Nephron (organoid): ENCODE results near the gene ALPI.
"Not testable (repeated sequence)": the region's sequence is repeated elsewhere in the genome, so short reads cannot be mapped to it uniquely, and the experiment has no call there.

ENCODE experiments used
- H3K27ac Mint-ChIP-seq, 3 experiments: 2 replicates each; pipeline ENCODE4 v1.8.0; 2020; ENCODE audit warnings: mixed read lengths in 3 of 3, mild to moderate bottlenecking in 2 of 3, moderate library complexity in 1 of 3
- H3K27me3 Mint-ChIP-seq: 2 replicates; pipeline ENCODE4 v1.8.0; 2021; ENCODE audit warnings: low read depth, mild to moderate bottlenecking, moderate library complexity, mixed read lengths
- H3K36me3 Mint-ChIP-seq: 2 replicates; pipeline ENCODE4 v1.8.0; 2020; ENCODE audit warnings: low read depth, mixed read lengths
- H3K4me1 Mint-ChIP-seq: 2 replicates; pipeline ENCODE4 v1.8.0; 2020; ENCODE audit warnings: mixed read lengths
- H3K4me3 Mint-ChIP-seq, 3 experiments: 2 replicates each; pipeline ENCODE4 v1.8.0; 2020; ENCODE audit warnings: mild to moderate bottlenecking in 3 of 3, mixed read lengths in 3 of 3, moderate library complexity in 2 of 3
- H3K9me3 Mint-ChIP-seq: 2 replicates; pipeline ENCODE4 v1.8.0; 2020; ENCODE audit warnings: mixed read lengths
- CTCF ChIP-seq, 3 experiments: fragments of 200-600 bp; sonication (generic); IDR thresholded peaks; one replicate each; pipeline ENCODE4 v1.5.0; 2021; ENCODE audit warnings: antibody characterized with exemption in 3 of 3; ENCODE audit not compliant: unreplicated experiment in 3 of 3

The ALPI gene

GRCh38 chr2:232440220-232441018 lies 15.5 kb upstream of the ALPI start:
- peaks cover 34% of the 10 kb centered on the region for H3K27me3 Mint-ChIP-seq
- H3K4me1 Mint-ChIP-seq, H3K36me3 Mint-ChIP-seq, H3K4me3 Mint-ChIP-seq, H3K27ac Mint-ChIP-seq, H3K9me3 Mint-ChIP-seq: not testable (repeated sequence)
- peak; percentile 85 to 88 (median 86) for TF ChIP-seq CTCF (IDR thresholded peaks at IDR 0.05; ENCODE audit: unreplicated experiment in 3 of 3)

- Mint-ChIP-seq H3K4me1 (no peaks in the 10 kb centered on the region), H3K4me3 (no peak overlapping the region), H3K27ac (no peak overlapping the region), H3K36me3 (no peaks in the 10 kb centered on the region), H3K9me3 (no peaks in the 10 kb centered on the region), H3K27me3 (peaks cover 27% of the 10 kb centered on the region)
- TF ChIP-seq CTCF (IDR thresholded peaks at IDR 0.05; ENCODE audit: unreplicated experiment in 3 of 3), result no peak
Observed at GRCh38 chr2:232441147-232441651, 14.8 kb upstream of the ALPI start.

GRCh38 chr2:232441922-232442321 lies 14.0 kb upstream of the ALPI start:
- H3K27ac Mint-ChIP-seq, H3K36me3 Mint-ChIP-seq, H3K4me3 Mint-ChIP-seq, H3K9me3 Mint-ChIP-seq, H3K4me1 Mint-ChIP-seq: not testable (repeated sequence)
- peaks cover 27% of the 10 kb centered on the region for H3K27me3 Mint-ChIP-seq

GRCh38 chr2:232442431-232442830 lies 13.5 kb upstream of the ALPI start:
- H3K9me3 Mint-ChIP-seq, H3K4me1 Mint-ChIP-seq: not testable (repeated sequence)

GRCh38 chr2:232443047-232443446 lies 12.9 kb upstream of the ALPI start:
- H3K4me3 Mint-ChIP-seq, H3K9me3 Mint-ChIP-seq, H3K4me1 Mint-ChIP-seq, H3K36me3 Mint-ChIP-seq, H3K27ac Mint-ChIP-seq: not testable (repeated sequence)
- peaks cover 17% of the 10 kb centered on the region for H3K27me3 Mint-ChIP-seq

More at GRCh38 chr2:232442431-232442830, 13.5 kb upstream of the ALPI start:
- H3K27me3 Mint-ChIP-seq, result peaks cover 22% of the 10 kb centered on the region
- not testable (repeated sequence) for H3K36me3 Mint-ChIP-seq, H3K4me3 Mint-ChIP-seq, H3K27ac Mint-ChIP-seq

GRCh38 chr2:232443669-232444408 lies 12.1 kb upstream of the ALPI start:
- Mint-ChIP-seq H3K27me3 (peaks cover 13% of the 10 kb centered on the region), H3K4me1 (peaks cover 14% of the 10 kb centered on the region)
- H3K36me3 Mint-ChIP-seq, H3K9me3 Mint-ChIP-seq, H3K27ac Mint-ChIP-seq, H3K4me3 Mint-ChIP-seq: not testable (repeated sequence)

- Mint-ChIP-seq H3K4me1 (peaks cover 14% of the 10 kb centered on the region), H3K27ac (no peak overlapping the region), H3K27me3 (peaks cover 13% of the 10 kb centered on the region), H3K9me3 (no peaks in the 10 kb centered on the region), H3K36me3 (no peaks in the 10 kb centered on the region), H3K4me3 (no peak overlapping the region)
- peak; percentile 27 to 47 (median 41) for TF ChIP-seq CTCF (IDR thresholded peaks at IDR 0.05; ENCODE audit: unreplicated experiment in 3 of 3)
Observed at GRCh38 chr2:232444409-232445148, 11.4 kb upstream of the ALPI start.

- H3K9me3 Mint-ChIP-seq, H3K36me3 Mint-ChIP-seq, H3K4me3 Mint-ChIP-seq, H3K27ac Mint-ChIP-seq: not testable (repeated sequence)
- peaks cover 14% of the 10 kb centered on the region for H3K27me3 Mint-ChIP-seq
- peaks cover 14% of the 10 kb centered on the region for H3K4me1 Mint-ChIP-seq
Observed at GRCh38 chr2:232445149-232445885, 10.6 kb upstream of the ALPI start.
